Astrocyte (in vitro differentiated cells and primary cell): ENCODE measurements around the gene RAB11B. TPM values are rescaled to one million over a fixed set of nuclear protein-coding genes. Genes with fewer than 3 reads are reported as not detected.
A peak's percentile ranks its signal among the peaks of the same experiment; 100 is the strongest.
"Not testable (repeated sequence)": the region's sequence is repeated elsewhere in the genome, so short reads cannot be mapped to it uniquely, and the experiment has no call there.

Source experiments
- DNase-seq: peaks from one replicate; pipeline ENCODE4 v3.0.0-alpha.2; 2010; ENCODE audit warnings: low read depth
- FAIRE-seq: peaks from 2 replicates; lab custom pipeline; 2011; peaks lifted over from hg19 to GRCh38; lab: Jason Lieb, UNC
- H2AFZ ChIP-seq: 2 replicates; pipeline ENCODE4 v1.6.0; 2012; ENCODE audit warnings: low read depth, low read length, inconsistent platforms
- H3K27ac ChIP-seq: 2 replicates; pipeline ENCODE4 v1.5.1; 2011; ENCODE audit warnings: low read depth, low read length, inconsistent platforms
- H3K27me3 ChIP-seq: 2 replicates; pipeline ENCODE4 v1.6.0; 2011; ENCODE audit warnings: low read length, inconsistent platforms; ENCODE audit not compliant: insufficient read depth
- H3K36me3 ChIP-seq: 2 replicates; pipeline ENCODE4 v1.5.1; 2011; ENCODE audit warnings: low read length, inconsistent platforms; ENCODE audit not compliant: insufficient read depth
- H3K4me1 ChIP-seq: 2 replicates; pipeline ENCODE4 v1.5.1; 2011; ENCODE audit warnings: low read length, inconsistent platforms; ENCODE audit not compliant: insufficient read depth
- H3K4me2 ChIP-seq: 2 replicates; pipeline ENCODE4 v1.6.0; 2012; ENCODE audit warnings: low read length, inconsistent platforms
- H3K4me3 ChIP-seq: 2 replicates; pipeline ENCODE4 v1.5.1; 2011; ENCODE audit warnings: low read depth, mild to moderate bottlenecking, low read length, inconsistent platforms; ENCODE audit not compliant: insufficient read depth
- H3K79me2 ChIP-seq: 2 replicates; pipeline ENCODE4 v1.6.0; 2012; ENCODE audit warnings: mild to moderate bottlenecking, low read length, inconsistent platforms; ENCODE audit not compliant: insufficient read depth
- H3K9ac ChIP-seq: 2 replicates; pipeline ENCODE4 v1.6.0; 2012; ENCODE audit warnings: mild to moderate bottlenecking, low read length, inconsistent platforms
- H3K9me3 ChIP-seq: 2 replicates; pipeline ENCODE4 v1.5.1; 2012; ENCODE audit warnings: low read depth, mild to moderate bottlenecking, low read length, inconsistent platforms; ENCODE audit not compliant: insufficient read depth
- H4K20me1 ChIP-seq: 2 replicates; pipeline ENCODE4 v1.6.0; 2012; ENCODE audit warnings: low read length, inconsistent platforms; ENCODE audit not compliant: insufficient read depth
- H3K27ac Mint-ChIP-seq: one replicate; pipeline ENCODE4 v1.8.0; 2021; ENCODE audit warnings: mild to moderate bottlenecking, mixed read lengths; ENCODE audit not compliant: unreplicated experiment
- H3K27me3 Mint-ChIP-seq: one replicate; pipeline ENCODE4 v1.8.0; 2021; ENCODE audit warnings: low read depth, mixed read lengths; ENCODE audit not compliant: unreplicated experiment
- H3K36me3 Mint-ChIP-seq: one replicate; pipeline ENCODE4 v1.8.0; 2021; ENCODE audit warnings: low read depth, mixed read lengths; ENCODE audit not compliant: unreplicated experiment
- H3K4me1 Mint-ChIP-seq: one replicate; pipeline ENCODE4 v1.8.0; 2021; ENCODE audit warnings: low read depth, mixed read lengths; ENCODE audit not compliant: unreplicated experiment
- H3K4me3 Mint-ChIP-seq: one replicate; pipeline ENCODE4 v1.8.0; 2021; ENCODE audit warnings: mild to moderate bottlenecking, moderate library complexity, mixed read lengths; ENCODE audit not compliant: unreplicated experiment
- H3K9me3 Mint-ChIP-seq: one replicate; pipeline ENCODE4 v1.8.0; 2021; ENCODE audit warnings: mild to moderate bottlenecking, mixed read lengths; ENCODE audit not compliant: unreplicated experiment
- CTCF ChIP-seq: IDR thresholded peaks from 2 replicates; pipeline ENCODE4 v1.5.1; 2011; ENCODE audit warnings: low read depth, mild to moderate bottlenecking, inconsistent platforms, low read length, moderate library complexity; ENCODE audit not compliant: insufficient read depth
- EZH2 ChIP-seq: IDR thresholded peaks from 2 replicates; pipeline ENCODE4 v1.6.1; 2012; ENCODE audit warnings: mild to moderate bottlenecking, low read length, inconsistent platforms; ENCODE audit not compliant: insufficient read depth
- total RNA-seq: library from RNA; stranded (reverse); gene quantifications from 2 replicates; pipeline ENCODE4 v1.2.1, GENCODE V29; 2021

The RAB11B gene
- total RNA-seq, 1 donor from 2014 or later = 85.2 TPM

- Histone ChIP-seq H4K20me1 (no peaks in the 10 kb centered on the region), H3K4me2 (no peak overlapping the region), H3K4me1 (no peaks in the 10 kb centered on the region), H3K79me2 (no peaks in the 10 kb centered on the region), H3K9ac (no peak overlapping the region), H3K4me3 (no peak overlapping the region), H3K27me3 (no peaks in the 10 kb centered on the region), H2AFZ (no peak overlapping the region), H3K36me3 (no peaks in the 10 kb centered on the region), H3K27ac (no peak overlapping the region), H3K9me3 (no peaks in the 10 kb centered on the region)
- DNase-seq (no peak), FAIRE-seq (no peak)
- Mint-ChIP-seq H3K9me3 (peaks cover 9% of the 10 kb centered on the region), H3K27me3 (no peaks in the 10 kb centered on the region), H3K36me3 (peaks cover 29% of the 10 kb centered on the region), H3K4me1 (peaks cover 3% of the 10 kb centered on the region), H3K27ac (peak overlapping the region; percentile 53), H3K4me3 (no peak overlapping the region)
- TF ChIP-seq CTCF (no peak), EZH2 (no peak)
Measured at GRCh38 chr19:8377598-8377997, 12.6 kb upstream of the RAB11B start.

- not testable (repeated sequence) for H3K36me3 ChIP-seq, H3K4me1 ChIP-seq, H3K4me3 ChIP-seq, H3K27me3 Mint-ChIP-seq, H3K27me3 ChIP-seq, H3K4me1 Mint-ChIP-seq, H3K27ac ChIP-seq, H3K9me3 Mint-ChIP-seq, H3K9me3 ChIP-seq, H3K79me2 ChIP-seq, DNase-seq, H2AFZ ChIP-seq, H3K4me2 ChIP-seq, H3K9ac ChIP-seq, H3K4me3 Mint-ChIP-seq, H4K20me1 ChIP-seq, FAIRE-seq
- peak overlapping the region; percentile 11 for H3K27ac Mint-ChIP-seq
- peaks cover 27% of the 10 kb centered on the region for H3K36me3 Mint-ChIP-seq
Measured at GRCh38 chr19:8379156-8379891, 10.8 kb upstream of the RAB11B start.

GRCh38 chr19:8384569-8384968 is 5.6 kb upstream of the RAB11B start:
- not testable (repeated sequence) for H3K27me3 ChIP-seq, H3K4me1 ChIP-seq, H3K9me3 ChIP-seq, H3K79me2 ChIP-seq, H3K27me3 Mint-ChIP-seq, H3K36me3 ChIP-seq, H2AFZ ChIP-seq, H3K9me3 Mint-ChIP-seq, H3K27ac Mint-ChIP-seq, H4K20me1 ChIP-seq, H3K4me3 ChIP-seq, H3K4me1 Mint-ChIP-seq, FAIRE-seq, H3K27ac ChIP-seq, H3K9ac ChIP-seq, DNase-seq, H3K4me2 ChIP-seq
- Mint-ChIP-seq H3K4me3 (peak overlapping the region; percentile 46), H3K36me3 (peaks cover 28% of the 10 kb centered on the region)

GRCh38 chr19:8385103-8385502 is 5.1 kb upstream of the RAB11B start:
- not testable (repeated sequence) for H3K4me1 ChIP-seq, H4K20me1 ChIP-seq, H3K27me3 ChIP-seq, H2AFZ ChIP-seq, H3K4me1 Mint-ChIP-seq, H3K9me3 Mint-ChIP-seq, H3K27ac Mint-ChIP-seq, H3K27me3 Mint-ChIP-seq, H3K4me3 Mint-ChIP-seq, H3K36me3 ChIP-seq, H3K4me2 ChIP-seq, H3K9ac ChIP-seq, DNase-seq, H3K9me3 ChIP-seq, H3K27ac ChIP-seq, H3K4me3 ChIP-seq, H3K79me2 ChIP-seq, FAIRE-seq
- peaks cover 27% of the 10 kb centered on the region for H3K36me3 Mint-ChIP-seq

- not testable (repeated sequence) for H3K36me3 ChIP-seq, H3K27ac Mint-ChIP-seq, H3K27me3 ChIP-seq, H3K4me2 ChIP-seq, H4K20me1 ChIP-seq, FAIRE-seq, H2AFZ ChIP-seq, H3K4me1 Mint-ChIP-seq, H3K9me3 ChIP-seq, DNase-seq, H3K27me3 Mint-ChIP-seq, H3K9me3 Mint-ChIP-seq, H3K4me3 ChIP-seq, H3K4me3 Mint-ChIP-seq, H3K27ac ChIP-seq, H3K4me1 ChIP-seq, H3K79me2 ChIP-seq, H3K9ac ChIP-seq
- H3K36me3 Mint-ChIP-seq = peaks cover 22% of the 10 kb centered on the region
Measured at GRCh38 chr19:8385566-8385965, 4.6 kb upstream of the RAB11B start.
